Liver (tissue), 9 donors: ENCODE data around the gene PVALEF. TPM values are rescaled to one million over a fixed set of nuclear protein-coding genes. Genes with fewer than 3 reads are reported as not detected.

Experiments used
- DNase-seq: peaks from one replicate; pipeline ENCODE4 v3.0.0-alpha.2; 2017; ENCODE audit warnings: low spot score
- H3K27ac ChIP-seq, 2 donors: one replicate each; pipeline ENCODE4 v1.7.0; 2013; ENCODE audit warnings: inconsistent platforms in 2 of 2, low read length in 2 of 2, control low read depth in 1 of 2, low read depth in 1 of 2, mild to moderate bottlenecking in 1 of 2
- H3K27me3 ChIP-seq, 4 donors: one replicate each; pipeline versions ENCODE4 v1.6.1 to v1.7.0; 2013; ENCODE audit warnings: low read length in 3 of 4, inconsistent platforms in 1 of 4, mild to moderate bottlenecking in 1 of 4, moderate library complexity in 1 of 4; ENCODE audit not compliant: control insufficient read depth in 4 of 4, insufficient read depth in 4 of 4
- H3K36me3 ChIP-seq, 4 donors: one replicate each; pipeline versions ENCODE4 v1.6.1 to v1.7.0; 2013; ENCODE audit warnings: low read length in 3 of 4, mild to moderate bottlenecking in 3 of 4, low read depth in 1 of 4, moderate library complexity in 1 of 4; ENCODE audit not compliant: control insufficient read depth in 4 of 4, insufficient read depth in 3 of 4
- H3K4me1 ChIP-seq, 4 donors: one replicate each; pipeline versions ENCODE4 v1.6.1 to v1.7.0; 2013; ENCODE audit warnings: low read length in 3 of 4, mild to moderate bottlenecking in 3 of 4, moderate library complexity in 1 of 4; ENCODE audit not compliant: control insufficient read depth in 4 of 4, insufficient read depth in 4 of 4
- H3K4me3 ChIP-seq, 3 donors: one replicate each; pipeline versions ENCODE4 v1.6.1 to v1.7.0; 2013; ENCODE audit warnings: low read length in 3 of 3, control low read depth in 1 of 3, low read depth in 1 of 3, mild to moderate bottlenecking in 1 of 3
- H3K9ac ChIP-seq, 2 donors: one replicate each; pipeline ENCODE4 v1.7.0; 2013; ENCODE audit warnings: low read length in 2 of 2, mild to moderate bottlenecking in 2 of 2, moderate library complexity in 2 of 2, control low read depth in 1 of 2, low read depth in 1 of 2
- H3K9me3 ChIP-seq, 4 donors: one replicate each; pipeline versions ENCODE4 v1.6.1 to v1.7.0; 2013; ENCODE audit warnings: low read length in 3 of 4; ENCODE audit not compliant: control insufficient read depth in 4 of 4
- EGR1 ChIP-seq, 2 donors: IDR thresholded peaks; 2 replicates each; pipeline ENCODE4 v1.6.1; 2016 to 2018; ENCODE audit warnings: antibody characterized with exemption in 2 of 2, low read depth in 2 of 2
- FOXA1 ChIP-seq: IDR thresholded peaks from 2 replicates; pipeline ENCODE4 v1.6.1; 2016; ENCODE audit warnings: antibody characterized with exemption
- FOXA2 ChIP-seq: IDR thresholded peaks from 2 replicates; pipeline ENCODE4 v1.6.1; 2016; ENCODE audit warnings: antibody characterized with exemption
- GABPA ChIP-seq, 2 donors: IDR thresholded peaks in 1 of 2; conservative IDR thresholded peaks in 1 of 2; 2 replicates each; pipeline ENCODE4 v1.6.1; 2016; ENCODE audit warnings: antibody characterized with exemption in 2 of 2, mild to moderate bottlenecking in 1 of 2, moderate library complexity in 1 of 2
- HNF4A ChIP-seq, 2 donors: conservative IDR thresholded peaks; 2 replicates each; pipeline ENCODE4 v1.6.1; 2016; ENCODE audit warnings: antibody characterized with exemption in 2 of 2, mild to moderate bottlenecking in 2 of 2
- HNF4G ChIP-seq: IDR thresholded peaks from 2 replicates; pipeline ENCODE4 v1.6.1; 2016; ENCODE audit warnings: antibody characterized with exemption
- JUND ChIP-seq, 2 donors: IDR thresholded peaks; 2 replicates each; pipeline ENCODE4 v1.6.1; 2016; ENCODE audit warnings: antibody characterized with exemption in 2 of 2
- NR2F2 ChIP-seq: IDR thresholded peaks from 2 replicates; pipeline ENCODE4 v1.6.1; 2016; ENCODE audit warnings: antibody characterized with exemption
- RAD21 ChIP-seq, 2 donors: IDR thresholded peaks; 2 replicates each; pipeline ENCODE4 v1.6.1; 2016; ENCODE audit warnings: antibody characterized with exemption in 2 of 2, mild to moderate bottlenecking in 2 of 2
- RXRA ChIP-seq, 2 donors: IDR thresholded peaks; 2 replicates each; pipeline ENCODE4 v1.6.1; 2017 to 2018; ENCODE audit warnings: antibody characterized with exemption in 2 of 2, mild to moderate bottlenecking in 1 of 2
- SP1 ChIP-seq: IDR thresholded peaks from 2 replicates; pipeline ENCODE4 v1.6.1; 2018; ENCODE audit warnings: antibody characterized with exemption, mild to moderate bottlenecking
- TAF1 ChIP-seq: conservative IDR thresholded peaks from 2 replicates; pipeline ENCODE4 v1.6.1; 2016; ENCODE audit warnings: antibody characterized with exemption, mild to moderate bottlenecking
- YY1 ChIP-seq: IDR thresholded peaks from 2 replicates; pipeline ENCODE4 v1.6.1; 2016; ENCODE audit warnings: antibody characterized with exemption, mild to moderate bottlenecking
- WGBS: extraction: QIAGEN DNeasy Blood & Tissue Kit; methylation state at CpG from one replicate; pipeline ENCODE4 v1.1.7; 2013; 5-methylcytosine and 5-hydroxymethylcytosine counted together
- polyA plus RNA-seq, 2 donors: library from polyadenylated mRNA; stranded (reverse) in 1 of 2; unstranded in 1 of 2; fragments of 200-250 nt in 1 of 2; fragments of >200 nt in 1 of 2; fragmentation: Nextera tagmentation in 1 of 2; extraction: Ambion mirVana in 1 of 2; gene quantifications; one replicate each; pipeline versions ENCODE4 v1.2.1 to v1.2.3, GENCODE V29; 2013 to 2015
- total RNA-seq, 2 donors: library from RNA; depleted of rRNA; stranded (reverse); fragments of >200 nt; gene quantifications; one replicate each; pipeline ENCODE4 v1.2.3, GENCODE V29; 2014
- TF ChIP-seq, protein P1 (sequence below): IDR thresholded peaks from 2 replicates; pipeline ENCODE4 v1.6.1; 2016; ENCODE audit warnings: antibody characterized with exemption
- TF ChIP-seq, protein P2 (sequence below): IDR thresholded peaks from 2 replicates; pipeline ENCODE4 v1.6.1; 2016; ENCODE audit warnings: antibody characterized with exemption
- TF ChIP-seq, protein P3 (sequence below): IDR thresholded peaks from 2 replicates; pipeline ENCODE4 v1.6.1; 2016; ENCODE audit warnings: antibody characterized with exemption, mild to moderate bottlenecking
- donor health status: healthy.
- donor health status: healthy.
- donor health status: healthy.
- donor health status: healthy.
- donor health status: healthy.

Gene PVALEF
- total and polyA plus RNA-seq, 4 donors: not detected

DNA sequence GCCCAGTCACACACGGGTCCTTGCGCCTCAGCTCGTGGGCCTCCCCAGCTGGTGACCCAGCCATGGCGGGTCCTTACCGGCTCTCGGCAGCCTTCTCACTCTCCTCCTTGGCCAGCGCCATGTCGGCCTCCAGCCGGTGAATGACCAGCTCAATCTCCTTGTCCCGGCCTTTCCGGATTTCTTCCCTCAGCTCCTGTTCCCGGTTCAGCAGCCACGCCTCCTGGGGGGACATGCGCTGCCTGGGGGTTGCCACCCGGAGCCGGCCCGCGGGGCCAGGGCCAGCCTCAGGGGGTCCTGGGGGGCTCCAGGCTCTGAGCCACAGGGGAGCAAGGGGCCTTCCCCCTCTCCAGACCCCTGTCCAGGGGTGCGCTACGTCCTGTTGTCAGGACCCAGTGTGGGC lies 25.8 kb downstream of the PVALEF start:
- no peaks in the 10 kb centered on the region for H3K36me3 ChIP-seq
- no peak overlapping the region for H3K9ac ChIP-seq
- DNase-seq: no peak
- 94% methylated on average over 20 of the region's 20 CpGs for WGBS
- H3K4me3 ChIP-seq: no peak overlapping the region
- H3K27ac ChIP-seq: no peak overlapping the region
- no peaks in the 10 kb centered on the region for H3K4me1 ChIP-seq
- H3K27me3 ChIP-seq: no peaks in the 10 kb centered on the region
- H3K9me3 ChIP-seq: no peaks in the 10 kb centered on the region
- TF ChIP-seq JUND (IDR thresholded peaks at IDR 0.05) (no peak), HNF4G (no peak), SP1 (no peak)

DNA sequence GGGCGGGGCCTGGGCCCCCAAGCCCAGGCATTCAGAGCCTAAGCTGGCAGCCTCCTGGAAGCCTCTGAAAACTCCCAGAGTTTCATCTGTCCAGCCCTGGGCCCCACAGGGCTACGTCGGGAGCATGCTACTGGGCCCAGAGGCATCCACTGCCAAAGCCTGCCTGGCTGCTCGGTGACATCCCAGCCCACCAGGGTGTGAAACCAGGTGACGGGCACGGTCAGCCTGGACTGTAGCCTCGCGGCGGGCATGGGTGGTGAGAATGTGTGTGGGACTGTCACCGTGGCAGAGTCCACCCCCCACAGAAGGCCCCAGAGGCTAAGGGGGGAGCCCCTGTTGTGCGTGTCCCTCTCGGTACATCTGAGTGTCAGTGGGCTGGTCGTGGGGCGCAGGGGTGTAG lies 26.3 kb downstream of the PVALEF start:
- no peaks in the 10 kb centered on the region for H3K9me3 ChIP-seq
- WGBS: 96% methylated on average over 14 of the region's 14 CpGs
- TF ChIP-seq RXRA (IDR thresholded peaks at IDR 0.05) (no peak), HNF4G (no peak), TAF1 (no peak)
- no peak overlapping the region for H3K9ac ChIP-seq
- H3K27me3 ChIP-seq: no peaks in the 10 kb centered on the region
- no peak overlapping the region for H3K27ac ChIP-seq
- H3K36me3 ChIP-seq: no peaks in the 10 kb centered on the region
- no peak for DNase-seq
- H3K4me1 ChIP-seq: no peaks in the 10 kb centered on the region
- no peak overlapping the region for H3K4me3 ChIP-seq

- WGBS: 89% methylated on average over 34 of the region's 34 CpGs
- DNase-seq: no peak
- H3K27ac ChIP-seq: no peak overlapping the region
- H3K27me3 ChIP-seq: no peaks in the 10 kb centered on the region
- H3K9me3 ChIP-seq: no peaks in the 10 kb centered on the region
- H3K4me1 ChIP-seq: no peaks in the 10 kb centered on the region
- H3K9ac ChIP-seq: no peak overlapping the region
- no peak overlapping the region for H3K4me3 ChIP-seq
- TF ChIP-seq EGR1 (IDR thresholded peaks at IDR 0.05; ENCODE audit: low read depth in 2 of 2): no peak
- no peak for TF ChIP-seq HNF4A (conservative IDR thresholded peaks at IDR 0.05)
- TF ChIP-seq FOXA2: no peak
- TF ChIP-seq FOXA1: no peak
- TF ChIP-seq, protein P1, sequence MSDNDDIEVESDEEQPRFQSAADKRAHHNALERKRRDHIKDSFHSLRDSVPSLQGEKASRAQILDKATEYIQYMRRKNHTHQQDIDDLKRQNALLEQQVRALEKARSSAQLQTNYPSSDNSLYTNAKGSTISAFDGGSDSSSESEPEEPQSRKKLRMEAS: no peak
- no peak for TF ChIP-seq RXRA (IDR thresholded peaks at IDR 0.05)
- TF ChIP-seq, protein P2, sequence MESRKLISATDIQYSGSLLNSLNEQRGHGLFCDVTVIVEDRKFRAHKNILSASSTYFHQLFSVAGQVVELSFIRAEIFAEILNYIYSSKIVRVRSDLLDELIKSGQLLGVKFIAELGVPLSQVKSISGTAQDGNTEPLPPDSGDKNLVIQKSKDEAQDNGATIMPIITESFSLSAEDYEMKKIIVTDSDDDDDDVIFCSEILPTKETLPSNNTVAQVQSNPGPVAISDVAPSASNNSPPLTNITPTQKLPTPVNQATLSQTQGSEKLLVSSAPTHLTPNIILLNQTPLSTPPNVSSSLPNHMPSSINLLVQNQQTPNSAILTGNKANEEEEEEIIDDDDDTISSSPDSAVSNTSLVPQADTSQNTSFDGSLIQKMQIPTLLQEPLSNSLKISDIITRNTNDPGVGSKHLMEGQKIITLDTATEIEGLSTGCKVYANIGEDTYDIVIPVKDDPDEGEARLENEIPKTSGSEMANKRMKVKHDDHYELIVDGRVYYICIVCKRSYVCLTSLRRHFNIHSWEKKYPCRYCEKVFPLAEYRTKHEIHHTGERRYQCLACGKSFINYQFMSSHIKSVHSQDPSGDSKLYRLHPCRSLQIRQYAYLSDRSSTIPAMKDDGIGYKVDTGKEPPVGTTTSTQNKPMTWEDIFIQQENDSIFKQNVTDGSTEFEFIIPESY: no peak
- TF ChIP-seq YY1: no peak
- TF ChIP-seq NR2F2: no peak
- no peaks in the 10 kb centered on the region for H3K36me3 ChIP-seq
Observed at GRCh38 chr17:81192386-81193050, 27.2 kb downstream of the PVALEF start.

DNA sequence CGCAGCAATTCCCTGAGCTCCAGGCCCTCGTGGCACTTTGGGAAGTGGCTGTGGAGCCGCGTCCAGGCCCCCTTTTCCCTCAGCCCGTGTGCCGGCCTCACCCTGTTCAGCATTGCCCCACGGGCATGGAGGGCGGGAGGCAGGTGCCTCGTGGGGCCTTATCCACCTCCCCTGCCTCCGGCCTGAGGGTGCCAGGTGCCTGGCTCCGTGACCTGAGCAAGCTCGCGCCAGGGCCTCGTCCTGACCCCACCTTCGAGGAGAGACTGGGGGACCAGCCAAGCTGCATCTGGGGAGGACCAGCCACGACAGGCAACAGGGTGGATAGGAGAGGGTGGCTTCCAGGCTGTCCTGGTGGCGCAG lies 27.7 kb downstream of the PVALEF start:
- H3K9me3 ChIP-seq: no peaks in the 10 kb centered on the region
- H3K4me3 ChIP-seq: no peak overlapping the region
- H3K27ac ChIP-seq: no peak overlapping the region
- 96% methylated on average over 17 of the region's 17 CpGs for WGBS
- no peaks in the 10 kb centered on the region for H3K27me3 ChIP-seq
- H3K4me1 ChIP-seq: no peaks in the 10 kb centered on the region
- no peak overlapping the region for H3K9ac ChIP-seq
- DNase-seq: no peak
- TF ChIP-seq RAD21 (IDR thresholded peaks at IDR 0.05): no peak
- no peak for TF ChIP-seq GABPA (IDR thresholded peaks at IDR 0.05 in 1 of 2, conservative IDR thresholded peaks at IDR 0.05 in 1 of 2)
- TF ChIP-seq HNF4G: no peak
- TF ChIP-seq, protein P2: no peak
- no peak for TF ChIP-seq NR2F2
- TF ChIP-seq HNF4A (conservative IDR thresholded peaks at IDR 0.05): no peak
- TF ChIP-seq, protein P3, sequence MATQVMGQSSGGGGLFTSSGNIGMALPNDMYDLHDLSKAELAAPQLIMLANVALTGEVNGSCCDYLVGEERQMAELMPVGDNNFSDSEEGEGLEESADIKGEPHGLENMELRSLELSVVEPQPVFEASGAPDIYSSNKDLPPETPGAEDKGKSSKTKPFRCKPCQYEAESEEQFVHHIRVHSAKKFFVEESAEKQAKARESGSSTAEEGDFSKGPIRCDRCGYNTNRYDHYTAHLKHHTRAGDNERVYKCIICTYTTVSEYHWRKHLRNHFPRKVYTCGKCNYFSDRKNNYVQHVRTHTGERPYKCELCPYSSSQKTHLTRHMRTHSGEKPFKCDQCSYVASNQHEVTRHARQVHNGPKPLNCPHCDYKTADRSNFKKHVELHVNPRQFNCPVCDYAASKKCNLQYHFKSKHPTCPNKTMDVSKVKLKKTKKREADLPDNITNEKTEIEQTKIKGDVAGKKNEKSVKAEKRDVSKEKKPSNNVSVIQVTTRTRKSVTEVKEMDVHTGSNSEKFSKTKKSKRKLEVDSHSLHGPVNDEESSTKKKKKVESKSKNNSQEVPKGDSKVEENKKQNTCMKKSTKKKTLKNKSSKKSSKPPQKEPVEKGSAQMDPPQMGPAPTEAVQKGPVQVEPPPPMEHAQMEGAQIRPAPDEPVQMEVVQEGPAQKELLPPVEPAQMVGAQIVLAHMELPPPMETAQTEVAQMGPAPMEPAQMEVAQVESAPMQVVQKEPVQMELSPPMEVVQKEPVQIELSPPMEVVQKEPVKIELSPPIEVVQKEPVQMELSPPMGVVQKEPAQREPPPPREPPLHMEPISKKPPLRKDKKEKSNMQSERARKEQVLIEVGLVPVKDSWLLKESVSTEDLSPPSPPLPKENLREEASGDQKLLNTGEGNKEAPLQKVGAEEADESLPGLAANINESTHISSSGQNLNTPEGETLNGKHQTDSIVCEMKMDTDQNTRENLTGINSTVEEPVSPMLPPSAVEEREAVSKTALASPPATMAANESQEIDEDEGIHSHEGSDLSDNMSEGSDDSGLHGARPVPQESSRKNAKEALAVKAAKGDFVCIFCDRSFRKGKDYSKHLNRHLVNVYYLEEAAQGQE: no peak
- no peak for TF ChIP-seq TAF1
- no peak for TF ChIP-seq RXRA (IDR thresholded peaks at IDR 0.05)
- TF ChIP-seq, protein P1: no peak
- no peak for TF ChIP-seq FOXA1
- no peaks in the 10 kb centered on the region for H3K36me3 ChIP-seq
